OCI-LY1 (cell line): ENCODE data around the gene IGSF3.

Experiments
- EZH2 ChIP-seq: fragments of 200-600 bp; sonication (generic), shearing (Covaris generic); IDR thresholded peaks from 2 replicates; pipeline ENCODE4 v1.8.0; 2017; ENCODE audit warnings: borderline replicate concordance, mixed run types, mild to moderate bottlenecking, antibody characterized with exemption, low read length, moderate library complexity, mixed read lengths
- TF ChIP-seq, protein P1 (sequence below): fragments of 200-600 bp; sonication (generic), shearing (Covaris generic); IDR thresholded peaks from 2 replicates; pipeline ENCODE4 v1.5.1; 2017; ENCODE audit warnings: mild to moderate bottlenecking, antibody characterized with exemption, low read length, moderate library complexity, mixed read lengths

DNA sequence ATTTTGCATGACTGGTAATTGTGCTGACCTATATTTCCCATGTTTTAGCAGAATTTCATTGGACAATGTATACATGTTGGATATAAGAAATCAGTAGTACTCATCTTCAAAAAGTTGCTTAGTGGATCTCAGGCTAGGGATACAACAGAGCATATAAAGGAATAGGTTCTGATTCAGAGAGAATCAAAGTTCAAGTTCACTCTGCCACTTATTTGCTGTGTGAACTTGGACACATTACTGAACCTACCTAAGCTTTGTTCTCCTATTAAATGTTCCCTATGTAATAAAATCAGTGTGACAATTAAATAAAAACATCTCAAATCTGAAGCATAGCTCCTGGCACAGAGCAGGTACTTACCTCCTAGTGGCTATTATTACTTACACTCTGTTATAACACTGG lies 106.0 kb downstream of the IGSF3 start:
- TF ChIP-seq, protein P1, sequence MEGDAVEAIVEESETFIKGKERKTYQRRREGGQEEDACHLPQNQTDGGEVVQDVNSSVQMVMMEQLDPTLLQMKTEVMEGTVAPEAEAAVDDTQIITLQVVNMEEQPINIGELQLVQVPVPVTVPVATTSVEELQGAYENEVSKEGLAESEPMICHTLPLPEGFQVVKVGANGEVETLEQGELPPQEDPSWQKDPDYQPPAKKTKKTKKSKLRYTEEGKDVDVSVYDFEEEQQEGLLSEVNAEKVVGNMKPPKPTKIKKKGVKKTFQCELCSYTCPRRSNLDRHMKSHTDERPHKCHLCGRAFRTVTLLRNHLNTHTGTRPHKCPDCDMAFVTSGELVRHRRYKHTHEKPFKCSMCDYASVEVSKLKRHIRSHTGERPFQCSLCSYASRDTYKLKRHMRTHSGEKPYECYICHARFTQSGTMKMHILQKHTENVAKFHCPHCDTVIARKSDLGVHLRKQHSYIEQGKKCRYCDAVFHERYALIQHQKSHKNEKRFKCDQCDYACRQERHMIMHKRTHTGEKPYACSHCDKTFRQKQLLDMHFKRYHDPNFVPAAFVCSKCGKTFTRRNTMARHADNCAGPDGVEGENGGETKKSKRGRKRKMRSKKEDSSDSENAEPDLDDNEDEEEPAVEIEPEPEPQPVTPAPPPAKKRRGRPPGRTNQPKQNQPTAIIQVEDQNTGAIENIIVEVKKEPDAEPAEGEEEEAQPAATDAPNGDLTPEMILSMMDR, result no peak
- no peak for TF ChIP-seq EZH2
